RPMI8226 (cell line): Measurements from ENCODE around the gene GCNT1.

ENCODE experiments used
- DNase-seq: peaks from one replicate; pipeline ENCODE4 v3.0.0-alpha.2; 2015

GCNT1 gene

DNA sequence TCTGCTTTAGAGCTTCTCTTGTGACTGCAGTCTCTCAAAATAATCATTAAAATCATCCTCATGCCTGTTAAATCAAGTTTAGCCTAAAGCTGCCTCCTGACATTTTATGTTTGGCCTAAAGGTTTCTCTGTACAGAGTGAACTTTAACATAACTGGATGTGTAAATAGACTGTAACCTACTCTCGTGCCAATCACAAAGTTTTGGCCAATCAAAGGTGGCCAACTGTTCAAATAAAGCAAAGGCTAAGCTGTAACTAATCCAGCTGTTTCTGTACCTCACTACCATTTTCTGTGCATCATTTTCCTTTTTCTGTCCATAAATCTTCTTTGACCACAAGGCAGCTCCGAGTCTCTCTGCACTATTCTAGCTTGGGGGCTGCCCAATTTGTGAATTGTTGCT lies 86.2 kb downstream of the GCNT1 start:
- DNase-seq, result no peak

- DNase-seq, result no peak
Observed at GRCh38 chr9:76552181-76552580, 93.2 kb downstream of the GCNT1 start.

DNA sequence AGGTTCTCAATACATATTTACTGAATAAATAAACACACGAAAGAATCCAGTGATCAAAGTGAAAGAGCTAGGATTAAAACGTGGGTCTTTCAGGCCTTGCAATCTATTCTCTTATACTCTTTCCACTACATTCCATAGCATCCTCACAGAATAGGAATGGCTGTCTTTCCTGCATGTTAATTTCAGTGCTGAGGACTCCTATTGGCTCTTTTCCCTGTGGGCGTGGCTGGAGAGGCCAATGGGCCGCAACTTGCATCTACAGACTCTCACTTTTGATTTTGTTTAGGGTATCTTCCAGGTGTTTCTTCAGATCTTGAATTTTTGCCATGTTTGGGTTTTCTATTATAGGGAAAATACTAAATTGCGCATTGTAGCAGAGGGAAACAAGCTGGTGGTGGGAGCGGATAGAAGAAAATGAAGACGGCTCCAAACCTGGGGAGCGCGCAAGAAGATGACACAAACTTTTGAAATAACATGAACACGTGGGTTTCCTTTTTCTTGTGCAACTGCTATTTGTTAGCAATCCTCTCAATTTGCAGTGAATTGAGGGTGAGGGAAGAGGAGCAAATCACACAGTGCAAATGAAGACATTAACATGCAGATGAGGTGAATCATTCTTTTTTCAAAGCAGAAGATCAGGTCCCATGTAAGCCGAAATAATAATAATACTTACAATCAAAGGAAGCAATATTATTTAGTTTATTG lies 93.9 kb downstream of the GCNT1 start:
- DNase-seq, result no peak

DNA sequence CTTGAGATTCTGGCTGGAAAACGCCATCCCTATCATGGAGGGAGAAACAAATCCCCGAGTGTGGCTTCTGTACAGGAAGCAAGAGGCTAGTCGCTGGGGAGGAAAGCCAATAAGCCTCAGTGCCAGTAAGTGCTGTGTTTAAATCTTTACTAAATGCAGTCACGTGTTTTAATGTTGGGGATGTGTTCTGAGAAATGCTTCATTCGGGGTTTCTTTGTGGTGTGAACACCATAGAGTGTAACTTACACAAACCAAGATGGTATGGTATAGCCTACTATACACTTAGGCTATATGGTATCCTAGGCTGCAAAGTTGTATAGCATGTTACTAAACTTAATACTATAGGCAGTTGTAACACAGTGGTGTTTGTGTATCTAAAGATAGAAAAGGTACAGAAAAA lies 94.7 kb downstream of the GCNT1 start:
- DNase-seq, result no peak
